GM19328 (cell line): ENCODE results near the gene DENND11.

Source experiments
- ATAC-seq: cut with Tn5 transposase; IDR thresholded peaks from one replicate; pipeline ENCODE4 v1.9.1; 2021; ENCODE audit warnings: mild to moderate bottlenecking, moderate library complexity; ENCODE audit not compliant: unreplicated experiment

DENND11 gene

DNA sequence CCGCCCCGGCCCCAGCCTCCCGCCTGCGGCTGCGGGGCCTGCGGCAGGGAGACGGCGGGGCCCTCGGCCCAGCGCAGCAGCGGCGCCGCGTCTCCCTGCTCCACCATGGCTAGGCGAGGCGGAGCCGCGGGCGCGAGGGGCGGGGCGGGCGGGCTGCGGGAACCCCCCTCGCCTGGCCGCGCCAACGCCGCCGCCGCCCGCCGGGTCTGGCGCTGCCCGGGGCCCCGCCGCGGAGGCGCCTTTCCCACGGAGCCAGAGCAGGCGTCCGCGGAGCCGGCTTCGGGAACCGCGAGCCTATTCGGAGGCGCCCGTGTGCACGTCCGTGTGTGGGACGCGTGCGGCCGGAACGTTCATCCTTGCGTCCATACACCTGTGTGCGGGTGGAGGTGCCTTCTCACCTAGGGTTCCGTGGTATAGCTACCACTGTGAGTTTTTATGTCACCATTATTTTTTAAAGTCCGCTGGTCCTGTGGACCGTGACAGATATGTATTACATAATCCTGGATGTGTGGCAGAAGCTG lies at the start of gene DENND11:
Gene DENND11, minus strand, starts transcription at position 120 of the 521 bp plus-strand sequence. Its CDS starts 13 bp downstream, at position 107.
- peak; percentile 74 for ATAC-seq

DNA sequence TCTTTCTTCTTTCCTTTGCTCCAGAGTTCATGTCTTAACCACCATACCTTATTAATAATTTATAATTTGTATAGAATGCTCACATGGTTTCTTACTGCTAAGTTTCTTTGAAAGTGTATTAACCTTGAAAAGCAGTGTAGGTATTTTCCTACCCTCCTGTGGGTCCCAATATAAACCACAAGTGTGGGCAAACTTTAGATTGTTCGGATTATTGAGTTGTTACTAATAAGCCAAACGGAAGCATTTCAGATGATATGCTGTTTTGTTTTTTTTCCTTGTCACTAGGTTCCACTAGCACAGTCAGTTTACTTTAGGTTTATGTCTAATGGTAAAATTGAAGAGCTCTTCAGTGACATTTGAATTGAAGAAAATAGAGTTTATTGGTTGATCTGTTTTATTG lies 46.4 kb upstream of the DENND11 start:
- ATAC-seq, result no peak

DNA sequence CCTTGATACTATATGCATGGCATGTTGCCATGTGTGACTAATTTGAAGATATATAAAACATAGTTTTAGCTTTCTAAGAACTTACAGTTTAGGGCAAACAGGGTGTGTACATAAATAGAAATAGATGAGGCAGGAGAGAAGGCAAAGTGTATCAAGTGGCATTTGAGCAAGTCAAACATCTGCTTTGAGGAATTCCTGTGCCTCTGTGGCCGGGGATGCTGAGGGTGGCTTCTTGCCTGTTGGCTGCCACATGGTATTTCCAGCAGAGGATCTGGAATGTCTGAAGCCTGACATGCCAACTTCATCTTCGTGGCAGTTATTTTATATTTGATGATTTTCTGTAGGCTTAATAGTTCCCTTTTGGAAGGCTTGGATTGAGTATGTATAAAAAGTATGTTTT lies 42.2 kb upstream of the DENND11 start:
- no peak for ATAC-seq

DNA sequence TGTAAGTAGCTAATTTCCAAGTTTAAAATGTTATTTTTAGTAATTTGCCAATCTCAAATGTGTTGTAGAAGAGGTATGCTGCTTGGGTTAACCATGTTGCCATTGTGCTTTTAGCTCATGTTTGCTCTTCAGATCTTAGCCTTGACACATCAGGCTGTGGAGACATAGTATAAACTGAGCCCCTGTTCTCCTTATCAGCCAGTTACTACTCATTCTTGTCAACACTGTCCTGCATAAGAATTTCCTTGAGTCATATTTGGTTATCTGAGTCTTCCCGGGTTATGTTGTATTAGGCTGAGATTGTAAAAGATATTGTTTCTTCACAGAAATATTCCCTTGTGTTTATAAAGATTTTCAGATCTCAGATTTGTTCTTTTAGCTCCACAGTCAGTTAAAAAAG lies 40.3 kb upstream of the DENND11 start:
- ATAC-seq, result no peak

DNA sequence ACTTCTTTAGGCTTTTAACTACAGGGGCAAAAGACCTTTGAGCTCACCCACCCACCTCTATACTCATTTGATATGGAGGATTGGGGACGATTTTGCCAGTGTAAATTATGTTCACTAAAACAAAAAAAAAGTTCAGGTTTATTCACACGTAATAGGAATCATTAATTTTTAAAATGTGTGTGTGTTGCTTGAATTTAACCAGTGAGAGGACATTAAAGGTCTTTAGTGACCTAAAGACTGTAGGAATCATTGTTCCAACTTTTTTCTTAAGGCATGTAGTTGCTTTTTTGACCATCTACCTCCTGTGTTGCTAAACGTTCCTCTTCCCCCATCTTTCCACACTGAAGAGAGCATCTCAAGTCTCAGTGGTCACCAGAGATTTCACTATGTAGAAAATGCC lies 37.3 kb upstream of the DENND11 start:
- ATAC-seq, result no peak

- peak; percentile 40 for ATAC-seq
Observed at GRCh38 chr7:141738592-141739013, 36.6 kb upstream of the DENND11 start.

DNA sequence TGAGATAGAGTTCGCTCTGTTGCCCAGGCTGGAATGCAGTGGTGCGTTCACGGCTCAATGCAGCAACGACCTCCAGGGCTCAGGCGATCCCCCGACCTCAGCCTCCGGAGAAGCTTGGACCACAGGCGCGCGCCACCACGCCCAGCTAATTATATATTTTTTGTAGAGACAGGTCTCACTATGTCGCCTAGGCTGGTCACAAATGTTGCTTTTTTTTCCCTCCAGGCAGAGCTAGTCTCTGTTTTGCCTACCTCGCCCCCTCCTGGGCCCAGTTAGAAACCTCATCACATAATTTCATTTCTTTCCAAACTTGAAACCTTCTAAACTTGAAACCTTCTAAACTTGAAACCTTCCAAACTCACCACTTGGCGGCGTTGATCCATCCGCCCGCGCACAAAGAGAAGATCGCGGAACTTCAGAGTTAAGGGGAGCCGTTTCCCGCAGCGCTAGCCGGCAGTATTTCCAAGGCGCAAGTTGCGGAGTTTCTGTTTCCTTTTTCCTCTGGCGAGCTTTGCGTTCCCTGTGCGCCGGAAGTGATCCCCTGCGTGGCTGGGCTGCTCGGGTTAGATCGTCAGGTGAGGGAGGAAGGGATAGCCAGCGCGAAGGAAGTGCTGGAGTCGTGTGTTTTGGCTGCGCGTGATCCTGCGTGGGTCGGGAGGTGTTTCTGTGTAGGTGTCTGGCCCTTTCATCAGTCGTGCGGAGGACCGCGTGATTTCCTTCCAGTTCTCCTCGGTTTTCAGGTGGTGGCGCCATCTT lies 36.0 kb upstream of the DENND11 start, which contains the start of gene SSBP1:
Gene SSBP1, plus strand, starts transcription at position 523 of the 756 bp plus-strand sequence. CDS start 809 bp downstream, outside the sequence.
- peak; percentile 84 for ATAC-seq

GRCh38 chr7:141737118-141737835 lies 35.3 kb upstream of the DENND11 start:
- ATAC-seq, result no peak

DNA sequence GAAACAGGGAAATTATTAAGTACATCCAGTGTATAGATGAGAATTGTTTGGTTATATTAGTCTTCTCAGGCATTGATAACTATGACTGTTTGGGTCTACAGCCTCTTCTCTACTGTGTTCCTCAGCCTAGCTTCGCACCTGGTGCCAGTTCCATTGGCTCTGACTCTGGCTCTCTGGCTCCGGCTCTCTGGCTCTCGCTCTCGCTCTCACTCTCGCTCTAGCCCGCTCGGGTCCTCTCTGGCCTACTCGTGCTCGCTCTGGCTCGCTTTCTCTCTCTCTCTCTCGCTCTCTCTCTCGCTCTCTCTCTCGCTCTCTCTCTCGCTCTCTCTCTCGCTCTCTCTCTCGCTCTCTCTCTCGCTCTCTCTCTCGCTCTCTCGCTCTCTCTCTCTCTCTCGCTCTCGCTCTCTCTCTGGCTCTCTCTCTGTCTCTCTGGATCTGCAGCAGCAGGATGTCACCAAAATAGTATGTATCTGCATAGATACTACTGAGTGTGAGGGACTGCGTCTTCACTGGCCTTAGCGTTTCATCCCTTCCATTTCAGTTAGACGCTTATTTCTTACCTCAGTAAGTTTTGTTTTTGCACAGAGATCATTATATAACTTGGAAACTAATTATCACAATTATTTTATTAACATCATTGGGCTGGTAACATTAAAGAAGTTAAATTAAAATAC lies 29.6 kb upstream of the DENND11 start:
- ATAC-seq, result no peak

DNA sequence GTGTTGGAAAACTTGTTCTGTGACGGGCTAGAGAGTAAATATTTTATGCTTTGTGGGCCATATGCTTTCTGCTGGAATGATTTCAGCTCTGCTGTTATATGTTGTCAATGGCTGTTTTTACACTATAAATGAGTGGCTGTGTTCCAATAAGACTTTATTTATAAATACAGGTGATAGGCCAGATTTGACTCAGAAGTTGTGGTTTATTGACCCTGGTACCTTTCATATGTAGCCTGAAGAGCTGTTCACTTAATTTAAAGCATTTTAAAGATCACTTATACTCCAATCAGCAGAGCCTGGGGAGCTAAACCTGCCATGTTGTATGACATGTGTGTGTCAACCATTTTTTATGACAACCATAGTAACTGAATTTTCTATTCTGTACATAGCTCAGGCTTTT lies 27.1 kb upstream of the DENND11 start:
- ATAC-seq, result no peak

GRCh38 chr7:141722529-141722928 lies 20.6 kb upstream of the DENND11 start:
- no peak for ATAC-seq

DNA sequence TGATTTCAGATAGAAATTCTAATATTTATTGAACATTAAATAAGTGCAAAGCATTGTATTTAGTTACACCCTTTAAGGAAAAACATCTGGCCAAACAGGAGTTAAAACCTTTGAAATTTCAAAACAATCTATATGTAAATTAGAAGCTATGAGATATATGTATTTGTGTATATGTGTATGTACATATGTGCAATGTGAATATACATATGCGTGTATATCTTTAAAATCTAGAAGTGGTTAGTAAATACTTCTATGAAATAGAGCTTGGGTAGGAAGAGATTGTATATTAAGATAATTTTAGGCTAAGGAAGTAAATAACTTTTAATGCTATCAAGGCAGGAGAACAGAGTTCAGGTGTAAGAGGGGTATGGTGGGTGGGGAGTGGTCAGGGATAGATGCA lies 15.5 kb upstream of the DENND11 start:
- no peak for ATAC-seq

GRCh38 chr7:141715794-141716689 lies 14.1 kb upstream of the DENND11 start:
- no peak for ATAC-seq

DNA sequence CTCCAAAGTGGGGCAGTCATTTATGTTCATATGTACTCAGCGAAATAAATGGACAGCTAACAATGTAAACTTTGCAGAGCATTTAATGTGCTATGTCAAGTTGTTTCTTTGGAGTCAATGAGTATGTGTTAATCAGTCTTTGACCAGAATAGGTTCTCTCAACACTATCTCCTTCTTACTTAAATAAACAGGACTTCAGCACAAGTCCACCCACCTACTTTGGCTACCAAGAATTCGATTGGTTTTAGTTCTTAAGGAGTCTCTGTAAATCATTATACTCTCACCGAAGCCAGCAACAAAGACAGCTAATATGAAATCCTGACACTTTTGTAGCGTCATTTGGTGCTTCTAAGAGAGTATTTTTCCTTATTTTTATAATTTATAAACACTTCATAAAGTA lies 13.1 kb upstream of the DENND11 start:
- no peak for ATAC-seq

DNA sequence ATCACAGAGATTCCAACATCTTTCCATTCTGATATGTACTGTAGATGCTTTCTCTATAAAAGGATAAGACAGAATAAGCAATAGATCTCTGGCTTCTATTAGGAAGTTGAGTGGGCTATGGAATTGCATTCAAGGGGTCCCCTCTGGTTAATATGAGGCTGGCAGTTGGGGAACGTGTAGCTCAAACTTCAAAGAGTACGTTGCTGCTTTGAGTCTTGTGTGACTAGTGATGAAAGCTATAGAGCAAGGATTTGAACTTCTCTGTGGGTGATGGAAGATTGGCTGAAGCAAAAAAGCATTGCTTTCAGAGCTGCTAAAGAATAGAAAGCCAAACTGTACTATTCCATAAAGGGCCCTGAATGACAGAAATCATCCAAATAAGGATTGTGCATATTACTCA lies 12.6 kb upstream of the DENND11 start:
- no peak for ATAC-seq

GRCh38 chr7:141713890-141714289 lies 11.9 kb upstream of the DENND11 start:
- ATAC-seq, result no peak

DNA sequence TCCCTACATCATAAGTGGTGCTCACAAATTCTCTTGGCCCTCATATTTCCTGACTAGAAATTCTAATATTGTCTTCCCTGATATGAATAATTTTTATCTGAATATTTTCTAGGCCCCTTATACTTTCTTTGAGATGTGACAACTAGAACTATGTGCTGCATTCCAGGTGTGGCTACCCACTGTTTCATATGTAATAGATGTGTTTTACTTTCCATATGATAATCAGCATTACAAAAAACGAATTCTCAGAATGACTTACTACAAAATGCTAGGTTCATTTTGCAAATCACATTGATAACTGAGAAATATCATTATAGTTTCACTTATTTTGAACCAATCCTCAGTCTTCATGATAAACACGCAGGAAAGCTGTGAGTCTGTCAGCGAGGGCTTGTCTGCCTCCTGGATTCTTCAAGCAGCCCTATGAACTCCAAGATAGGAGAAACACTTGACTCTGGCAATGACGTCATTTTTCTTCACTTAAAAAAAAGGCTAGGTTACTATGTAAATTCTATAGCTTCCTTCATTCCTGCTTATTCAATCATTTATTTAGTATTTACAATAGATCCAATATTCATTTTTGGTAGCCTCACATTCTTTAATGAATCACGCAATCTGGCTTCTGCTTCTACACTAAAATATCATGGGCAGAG lies 10.8 kb upstream of the DENND11 start:
- ATAC-seq, result no peak

DNA sequence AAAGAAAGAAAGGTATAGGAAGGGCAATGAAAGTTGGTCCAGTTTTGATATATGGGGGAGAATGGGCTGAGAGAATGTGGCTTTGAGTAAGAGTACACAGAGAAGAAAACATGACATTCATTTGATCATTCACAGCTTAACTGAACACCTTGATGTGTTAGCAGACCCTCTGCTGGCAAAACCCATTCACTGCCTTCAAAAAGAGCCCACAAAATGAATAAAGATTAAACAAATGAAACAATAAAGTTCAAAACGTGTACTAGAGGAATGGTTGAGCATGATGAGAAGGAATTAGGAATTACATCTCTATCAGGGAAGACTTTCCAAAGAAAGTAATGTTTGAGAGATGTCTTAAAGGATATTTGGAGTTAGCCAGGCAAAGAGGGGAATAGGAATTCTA lies 8.3 kb upstream of the DENND11 start:
- ATAC-seq, result no peak

DNA sequence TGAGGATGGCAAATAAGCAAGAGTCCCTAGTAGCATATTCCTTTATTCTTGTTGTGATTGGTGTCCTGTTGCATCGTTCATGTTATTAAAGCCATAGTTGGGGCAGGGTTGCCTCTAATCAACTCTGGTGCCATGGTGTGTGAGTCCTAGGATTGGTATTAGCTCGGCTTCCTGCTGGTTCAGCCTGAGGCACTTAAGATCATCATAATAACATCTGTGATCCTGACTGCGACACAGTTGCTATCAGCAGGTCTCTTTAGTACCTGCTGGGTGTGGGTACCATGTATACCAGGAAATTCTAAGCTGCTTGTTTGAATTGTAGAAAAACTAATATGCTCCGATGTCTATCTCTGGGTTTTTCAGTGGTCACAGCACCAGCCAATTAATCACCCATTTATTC lies 7.8 kb upstream of the DENND11 start:
- ATAC-seq, result no peak

DNA sequence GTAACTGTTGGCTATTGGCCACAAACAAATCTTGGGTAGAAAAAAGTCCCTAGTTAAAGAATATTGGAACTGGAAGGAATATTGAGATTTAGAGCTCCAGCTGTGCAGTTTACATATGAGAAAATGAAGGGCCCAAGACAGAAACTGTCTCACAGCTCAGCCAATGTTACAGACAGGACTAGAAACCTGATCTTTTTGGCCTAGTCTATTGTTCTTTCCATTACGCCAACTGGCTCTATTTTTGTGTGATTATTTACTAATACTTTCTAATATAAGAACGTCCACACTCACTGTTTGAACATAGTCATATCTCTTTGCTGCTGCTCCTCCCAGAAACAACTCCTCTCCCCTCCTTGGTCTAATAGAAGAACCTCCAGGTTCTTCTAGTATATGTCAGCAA lies 7.4 kb upstream of the DENND11 start:
- no peak for ATAC-seq
